Measurements from ENCODE around the gene KCNMA1. TPM values are rescaled to one million over a fixed set of nuclear protein-coding genes. Genes with fewer than 3 reads are reported as not detected.

KCNMA1 gene
- total RNA-seq, 1 experiment from 2014 or later, result 0.49 TPM

GRCh38 chr10:77475522-77475921 is 162.1 kb downstream of the KCNMA1 start:
- Histone ChIP-seq H3K9me2 (ENCODE audit: insufficient read depth) (no peaks in the 10 kb centered on the region), H2AFZ (ENCODE audit: low read depth, low read length, poor library complexity, severe bottlenecking) (no peak overlapping the region), H3K9ac (ENCODE audit: low read length) (no peak overlapping the region), H3K27me3 (ENCODE audit: insufficient read depth, low read length) (no peaks in the 10 kb centered on the region), H3K36me3 (ENCODE audit: control insufficient read depth in 1 of 2, insufficient read depth in 2 of 2, low read length in 2 of 2) (no peaks in the 10 kb centered on the region), H3K4me2 (ENCODE audit: low read length) (no peak overlapping the region), H3K4me1 (ENCODE audit: control insufficient read depth in 1 of 2, insufficient read depth in 2 of 2, low read length in 2 of 2) (0 out of 4 replicates have a peak, but pooled peaks cover 0 to 2% of the 10 kb centered on the region in 2 experiments), H4K20me1 (ENCODE audit: insufficient read depth) (no peaks in the 10 kb centered on the region), H3K27ac (ENCODE audit: low read depth, low read length) (no peak overlapping the region), H3K79me2 (ENCODE audit: insufficient read depth, low read length) (no peaks in the 10 kb centered on the region), H3K4me3 (replicated peaks in 1 of 2; ENCODE audit: low read depth in 1 of 2, low read length in 2 of 2) (no peak overlapping the region), H3K9me3 (ENCODE audit: control insufficient read depth in 1 of 2, insufficient read depth in 1 of 2, low read depth in 1 of 2, low read length in 2 of 2) (no peaks in the 10 kb centered on the region)
- ATAC-seq (no peak), DNase-seq (ENCODE audit: low read depth, low spot score) (no peak)
- RAD21 ChIA-PET (ENCODE audit: low non-redundant PET in 1 of 2, low total read pairs in 2 of 2, uncharacterized antibody in 2 of 2, unreplicated experiment in 2 of 2), result no interaction called here
- CTCF ChIA-PET, result no interaction called here
- POLR2A ChIA-PET, result no interaction called here
- no TSS peak for BruUV-seq (replicated peaks)
- TF ChIP-seq, protein P1, sequence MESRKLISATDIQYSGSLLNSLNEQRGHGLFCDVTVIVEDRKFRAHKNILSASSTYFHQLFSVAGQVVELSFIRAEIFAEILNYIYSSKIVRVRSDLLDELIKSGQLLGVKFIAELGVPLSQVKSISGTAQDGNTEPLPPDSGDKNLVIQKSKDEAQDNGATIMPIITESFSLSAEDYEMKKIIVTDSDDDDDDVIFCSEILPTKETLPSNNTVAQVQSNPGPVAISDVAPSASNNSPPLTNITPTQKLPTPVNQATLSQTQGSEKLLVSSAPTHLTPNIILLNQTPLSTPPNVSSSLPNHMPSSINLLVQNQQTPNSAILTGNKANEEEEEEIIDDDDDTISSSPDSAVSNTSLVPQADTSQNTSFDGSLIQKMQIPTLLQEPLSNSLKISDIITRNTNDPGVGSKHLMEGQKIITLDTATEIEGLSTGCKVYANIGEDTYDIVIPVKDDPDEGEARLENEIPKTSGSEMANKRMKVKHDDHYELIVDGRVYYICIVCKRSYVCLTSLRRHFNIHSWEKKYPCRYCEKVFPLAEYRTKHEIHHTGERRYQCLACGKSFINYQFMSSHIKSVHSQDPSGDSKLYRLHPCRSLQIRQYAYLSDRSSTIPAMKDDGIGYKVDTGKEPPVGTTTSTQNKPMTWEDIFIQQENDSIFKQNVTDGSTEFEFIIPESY (IDR thresholded peaks at IDR 0.05; ENCODE audit: extremely low read depth, insufficient replicate concordance, low read length), result no peak
- no peak for TF ChIP-seq FOSL1 (IDR thresholded peaks at IDR 0.05; ENCODE audit: low read depth)
- TF ChIP-seq TCF7L2 (IDR thresholded peaks at IDR 0.05; ENCODE audit: borderline replicate concordance, extremely low read depth, insufficient read depth, insufficient read length), result no peak
- no peak for TF ChIP-seq POLR2A (IDR thresholded peaks at IDR 0.05; ENCODE audit: borderline replicate concordance, extremely low read depth, insufficient read depth, insufficient read length)
- TF ChIP-seq POLR2AphosphoS5 (IDR thresholded peaks at IDR 0.05; ENCODE audit: low read depth, low read length), result no peak
- TF ChIP-seq, protein P2, sequence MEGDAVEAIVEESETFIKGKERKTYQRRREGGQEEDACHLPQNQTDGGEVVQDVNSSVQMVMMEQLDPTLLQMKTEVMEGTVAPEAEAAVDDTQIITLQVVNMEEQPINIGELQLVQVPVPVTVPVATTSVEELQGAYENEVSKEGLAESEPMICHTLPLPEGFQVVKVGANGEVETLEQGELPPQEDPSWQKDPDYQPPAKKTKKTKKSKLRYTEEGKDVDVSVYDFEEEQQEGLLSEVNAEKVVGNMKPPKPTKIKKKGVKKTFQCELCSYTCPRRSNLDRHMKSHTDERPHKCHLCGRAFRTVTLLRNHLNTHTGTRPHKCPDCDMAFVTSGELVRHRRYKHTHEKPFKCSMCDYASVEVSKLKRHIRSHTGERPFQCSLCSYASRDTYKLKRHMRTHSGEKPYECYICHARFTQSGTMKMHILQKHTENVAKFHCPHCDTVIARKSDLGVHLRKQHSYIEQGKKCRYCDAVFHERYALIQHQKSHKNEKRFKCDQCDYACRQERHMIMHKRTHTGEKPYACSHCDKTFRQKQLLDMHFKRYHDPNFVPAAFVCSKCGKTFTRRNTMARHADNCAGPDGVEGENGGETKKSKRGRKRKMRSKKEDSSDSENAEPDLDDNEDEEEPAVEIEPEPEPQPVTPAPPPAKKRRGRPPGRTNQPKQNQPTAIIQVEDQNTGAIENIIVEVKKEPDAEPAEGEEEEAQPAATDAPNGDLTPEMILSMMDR (IDR thresholded peaks at IDR 0.05 in 2 of 3, conservative IDR thresholded peaks at IDR 0.05 in 1 of 3; ENCODE audit: borderline replicate concordance in 1 of 3, insufficient read depth in 1 of 3, low read depth in 2 of 3, low read length in 2 of 3), result no peak
- TF ChIP-seq CBX3 (IDR thresholded peaks at IDR 0.05; ENCODE audit: low read depth), result no peak
- TF ChIP-seq ZFX (IDR thresholded peaks at IDR 0.05), result no peak
- TF ChIP-seq ZNF274 (IDR thresholded peaks at IDR 0.05; ENCODE audit: low read depth, low read length), result no peak
- TF ChIP-seq REST (IDR thresholded peaks at IDR 0.05; ENCODE audit: low read depth), result no peak
- TF ChIP-seq EZH2phosphoT487 (IDR thresholded peaks at IDR 0.05; ENCODE audit: borderline replicate concordance), result no peak
- no peak for TF ChIP-seq MAX (IDR thresholded peaks at IDR 0.05)
- no peak for TF ChIP-seq JUND (IDR thresholded peaks at IDR 0.05)
- TF ChIP-seq ATF3 (IDR thresholded peaks at IDR 0.05), result no peak
- intact Hi-C loops (cut with micrococcal nuclease), result no loop called here

Data from HCT116 (cell line).